GM19395 (cell line): ENCODE results near the gene SLC34A1.

Experiments
- ATAC-seq: cut with Tn5 transposase; IDR thresholded peaks from one replicate; pipeline ENCODE4 v1.9.1; 2021; ENCODE audit warnings: mild to moderate bottlenecking, moderate library complexity; ENCODE audit not compliant: unreplicated experiment

Gene SLC34A1

DNA sequence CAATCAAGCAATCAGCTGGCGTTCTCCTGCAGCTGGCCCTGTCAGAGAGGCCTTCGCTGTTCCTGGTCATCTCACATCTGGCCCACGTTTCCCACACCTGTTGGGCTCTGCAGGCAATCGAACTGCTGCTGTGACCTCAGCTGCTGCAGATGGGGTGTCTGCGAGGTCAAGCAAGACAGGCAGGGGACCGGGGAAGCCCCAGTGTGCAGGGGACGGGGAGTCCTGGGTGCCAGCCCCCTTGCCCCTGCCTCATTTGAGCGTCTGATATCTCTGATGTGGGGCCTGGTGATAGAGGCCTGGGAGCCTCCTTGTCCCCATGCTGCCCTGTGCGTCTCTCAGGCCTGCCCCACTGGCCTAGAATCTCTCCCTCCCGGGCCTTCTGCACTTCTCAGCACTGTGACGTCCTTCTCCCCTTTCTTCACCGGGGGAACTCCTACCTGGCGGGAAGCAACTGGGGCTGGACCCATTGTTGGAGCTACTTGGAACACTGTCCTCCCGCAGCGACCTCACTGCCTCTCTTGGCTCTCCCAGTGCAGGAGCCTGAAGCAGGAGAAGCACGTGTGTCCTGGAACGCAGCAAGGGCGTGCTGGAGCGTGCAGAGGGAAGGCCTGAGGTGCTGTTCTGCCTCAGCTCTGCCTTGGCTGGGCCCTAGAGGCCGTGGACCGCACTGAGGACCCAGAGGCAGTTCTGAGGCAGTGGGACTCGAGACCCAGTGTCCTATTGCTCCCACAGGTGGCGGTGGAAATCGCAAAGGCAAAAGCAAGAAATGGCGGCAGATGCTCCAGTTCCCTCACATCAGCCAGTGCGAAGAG, 46.1 kb downstream of the SLC34A1 start:
- ATAC-seq, result no peak

DNA sequence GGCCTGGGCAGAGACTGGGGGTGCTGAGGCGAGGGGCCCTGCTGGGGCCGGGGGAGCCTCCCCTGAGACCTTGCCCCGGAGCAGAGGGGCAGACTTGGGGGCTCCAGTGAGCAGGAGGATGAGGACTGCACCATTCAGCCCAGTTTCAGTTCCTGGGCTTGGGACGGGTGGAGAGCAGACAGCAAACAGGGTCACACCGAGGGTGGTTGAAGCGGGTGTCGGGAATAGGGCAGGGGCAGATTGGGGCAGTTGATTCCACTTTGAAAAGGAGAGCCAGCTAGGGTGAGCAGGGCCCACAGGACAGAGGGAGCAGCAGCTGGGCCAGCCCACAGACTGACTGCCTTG, 46.7 kb downstream of the SLC34A1 start:
- ATAC-seq, result no peak

DNA sequence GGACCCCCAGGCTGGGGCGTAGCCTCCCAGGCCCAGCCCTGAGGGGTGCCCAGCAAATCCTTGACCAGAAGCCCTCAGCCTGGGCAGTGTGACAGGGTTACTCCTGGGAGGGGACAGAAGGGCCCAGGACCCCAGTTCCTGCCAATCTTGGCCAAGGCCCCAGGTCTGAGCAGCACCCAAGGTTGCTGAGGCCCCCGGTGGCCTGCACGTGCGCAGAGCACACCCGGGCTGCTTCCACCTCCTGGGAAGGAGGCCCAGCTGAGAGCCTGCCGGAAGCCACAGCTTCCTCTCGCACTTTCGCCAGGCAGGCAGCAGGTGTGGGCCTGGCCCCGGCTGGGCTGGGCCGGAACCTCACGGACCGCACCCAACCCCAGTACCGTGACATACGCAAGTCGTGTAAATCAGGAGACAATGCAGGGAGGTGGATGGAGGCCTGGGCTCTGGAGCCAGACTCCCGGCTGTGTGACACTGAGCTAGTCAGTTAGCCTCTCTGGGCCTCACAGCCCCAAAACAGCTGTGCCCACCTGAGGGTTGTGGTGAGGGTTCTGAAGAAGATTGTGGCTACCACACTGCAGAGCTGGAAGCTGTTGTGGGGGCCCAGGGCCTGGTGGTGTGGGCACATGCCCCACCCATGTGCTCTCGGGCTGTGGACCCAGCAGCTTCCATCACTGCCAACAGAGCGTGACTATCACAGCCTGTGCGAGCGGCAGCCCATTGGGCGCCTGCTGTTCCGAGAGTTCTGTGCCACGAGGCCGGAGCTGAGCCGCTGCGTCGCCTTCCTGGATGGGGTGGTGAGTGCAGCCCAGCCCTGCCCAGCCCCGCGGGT, 47.3 kb downstream of the SLC34A1 start:
- peak; percentile 50 for ATAC-seq

DNA sequence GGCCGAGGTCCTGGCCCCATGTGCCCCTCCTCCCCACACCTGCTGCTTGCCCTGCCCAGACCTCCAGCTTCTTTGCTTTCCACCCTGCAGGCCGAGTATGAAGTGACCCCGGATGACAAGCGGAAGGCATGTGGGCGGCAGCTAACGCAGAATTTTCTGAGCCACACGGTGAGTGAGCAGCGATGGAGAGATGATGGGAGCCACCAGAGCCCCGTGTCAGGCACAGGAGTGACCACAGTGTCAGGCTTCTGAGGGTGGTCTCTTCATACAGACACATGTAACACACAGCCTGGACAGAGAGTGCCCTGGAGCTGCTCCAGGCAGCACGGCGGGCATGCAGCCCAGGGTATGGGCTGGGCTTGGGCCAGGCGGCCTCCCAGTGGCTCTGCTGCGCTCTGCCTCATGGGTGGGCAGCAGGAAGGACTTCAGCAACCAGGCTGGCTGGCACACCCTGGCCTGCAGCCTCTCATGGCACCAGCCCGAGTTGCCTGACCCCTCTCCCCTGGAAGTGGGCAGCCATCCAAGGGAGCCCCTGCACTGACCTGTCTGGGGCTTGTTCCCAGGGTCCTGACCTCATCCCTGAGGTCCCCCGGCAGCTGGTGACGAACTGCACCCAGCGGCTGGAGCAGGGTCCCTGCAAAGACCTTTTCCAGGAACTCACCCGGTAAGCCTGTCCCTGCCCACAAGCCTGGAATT, 48.1 kb downstream of the SLC34A1 start:
- ATAC-seq, result no peak

DNA sequence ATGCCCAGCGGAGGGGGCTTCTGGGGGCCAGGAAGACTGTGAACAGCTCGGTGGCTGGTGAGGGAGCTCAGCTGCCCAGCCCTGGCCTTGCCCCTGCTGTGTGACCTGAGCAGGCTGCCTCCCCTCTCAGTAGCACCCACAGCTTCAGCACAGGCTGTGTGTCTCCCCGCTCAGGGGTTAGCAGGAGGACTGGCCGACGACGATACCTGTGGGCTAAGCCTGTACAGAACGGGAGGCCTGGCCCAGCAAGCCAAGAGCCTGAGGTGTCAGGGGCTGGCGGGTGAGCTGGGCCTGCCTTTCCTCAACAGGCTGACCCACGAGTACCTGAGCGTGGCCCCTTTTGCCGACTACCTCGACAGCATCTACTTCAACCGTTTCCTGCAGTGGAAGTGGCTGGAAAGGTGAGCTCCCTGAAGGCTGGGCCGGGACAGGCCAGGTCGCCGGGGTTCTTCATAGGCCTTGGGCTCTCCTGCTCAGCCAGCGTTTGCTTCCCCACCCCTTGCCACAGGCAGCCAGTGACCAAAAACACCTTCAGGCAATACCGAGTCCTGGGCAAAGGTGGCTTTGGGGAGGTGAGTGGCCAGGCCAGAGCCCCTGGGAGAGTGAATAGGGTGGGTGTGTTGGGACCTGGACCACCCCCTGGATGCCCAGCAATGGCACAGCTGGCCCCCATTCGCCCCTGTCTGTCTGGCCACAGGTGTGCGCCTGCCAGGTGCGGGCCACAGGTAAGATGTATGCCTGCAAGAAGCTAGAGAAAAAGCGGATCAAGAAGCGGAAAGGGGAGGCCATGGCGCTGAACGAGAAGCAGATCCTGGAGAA, 48.8 kb downstream of the SLC34A1 start:
- no peak for ATAC-seq

DNA sequence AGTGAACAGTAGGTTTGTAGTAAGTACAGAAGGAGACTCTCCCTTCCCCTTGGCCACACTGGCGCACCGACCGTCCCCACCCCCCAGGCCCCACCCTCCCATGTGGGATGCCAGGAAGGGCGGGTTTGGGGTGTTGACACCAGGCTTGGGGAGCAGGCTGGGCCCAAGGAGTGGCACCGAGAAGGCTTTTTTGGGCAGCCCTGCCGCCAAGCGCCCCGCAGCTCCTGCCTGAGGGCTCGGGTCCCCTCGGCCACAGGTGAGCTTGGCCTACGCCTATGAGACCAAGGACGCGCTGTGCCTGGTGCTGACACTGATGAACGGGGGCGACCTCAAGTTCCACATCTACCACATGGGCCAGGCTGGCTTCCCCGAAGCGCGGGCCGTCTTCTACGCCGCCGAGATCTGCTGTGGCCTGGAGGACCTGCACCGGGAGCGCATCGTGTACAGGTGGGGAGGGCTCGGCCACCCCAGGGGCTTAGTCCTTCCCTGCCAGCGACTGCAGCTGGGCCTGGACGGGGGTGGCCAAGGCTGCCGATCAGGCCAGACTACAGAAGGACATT, 49.5 kb downstream of the SLC34A1 start:
- no peak for ATAC-seq

DNA sequence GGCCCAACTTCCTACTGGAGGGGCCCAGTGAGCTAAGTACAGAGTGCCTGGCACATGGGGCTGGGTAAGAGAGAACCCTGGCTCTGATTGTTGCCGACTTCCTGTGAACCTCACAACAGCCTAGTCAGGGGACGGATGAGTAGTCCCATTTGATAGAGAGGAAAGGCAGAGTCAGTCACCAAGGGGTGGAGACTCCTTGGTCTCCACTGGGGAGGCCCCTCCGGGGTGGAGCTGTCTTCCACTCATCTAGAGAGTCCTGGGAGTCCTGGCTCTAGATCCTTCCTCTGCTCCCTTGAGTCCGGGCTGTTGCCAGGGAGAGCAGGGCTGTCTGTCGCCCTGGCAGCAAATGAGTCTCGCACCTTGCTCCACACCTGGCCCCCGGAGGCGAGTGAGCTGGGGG, 50.2 kb downstream of the SLC34A1 start:
- no peak for ATAC-seq

DNA sequence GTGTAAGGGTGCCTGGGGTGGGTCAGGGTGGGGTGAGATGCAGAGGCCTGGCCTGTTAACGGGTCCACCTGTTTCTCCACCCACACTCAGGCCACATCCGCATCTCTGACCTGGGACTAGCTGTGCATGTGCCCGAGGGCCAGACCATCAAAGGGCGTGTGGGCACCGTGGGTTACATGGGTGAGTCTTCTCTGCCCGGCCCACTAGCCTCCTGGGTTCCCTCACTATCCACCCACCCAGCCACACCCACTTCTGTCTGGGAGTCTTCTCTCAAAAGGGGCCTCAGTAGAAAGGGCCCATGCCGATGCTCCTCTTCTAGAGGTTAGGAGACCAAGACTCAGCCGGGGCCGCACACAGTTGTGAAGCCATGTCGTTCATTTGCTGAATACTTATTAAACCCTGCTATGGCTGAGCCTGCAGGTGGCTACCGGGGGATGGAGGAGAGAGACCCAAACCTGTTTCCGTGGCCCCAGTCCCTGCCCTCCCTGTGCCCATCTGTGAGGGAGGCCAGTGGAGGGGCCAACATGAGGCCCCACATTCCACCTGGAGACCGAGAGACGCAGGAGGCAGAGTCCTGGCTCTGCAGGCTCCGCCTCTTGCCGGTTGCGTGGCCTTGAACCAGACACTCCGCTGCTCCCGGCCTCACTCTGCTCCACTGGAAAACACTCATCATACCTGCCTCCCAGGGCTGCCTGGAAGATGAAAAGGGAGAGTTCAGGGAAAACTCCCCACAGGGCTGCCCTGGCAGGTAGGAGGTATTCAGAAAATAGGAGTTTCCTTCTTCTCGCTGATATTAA, 50.9 kb downstream of the SLC34A1 start:
- ATAC-seq, result no peak

DNA sequence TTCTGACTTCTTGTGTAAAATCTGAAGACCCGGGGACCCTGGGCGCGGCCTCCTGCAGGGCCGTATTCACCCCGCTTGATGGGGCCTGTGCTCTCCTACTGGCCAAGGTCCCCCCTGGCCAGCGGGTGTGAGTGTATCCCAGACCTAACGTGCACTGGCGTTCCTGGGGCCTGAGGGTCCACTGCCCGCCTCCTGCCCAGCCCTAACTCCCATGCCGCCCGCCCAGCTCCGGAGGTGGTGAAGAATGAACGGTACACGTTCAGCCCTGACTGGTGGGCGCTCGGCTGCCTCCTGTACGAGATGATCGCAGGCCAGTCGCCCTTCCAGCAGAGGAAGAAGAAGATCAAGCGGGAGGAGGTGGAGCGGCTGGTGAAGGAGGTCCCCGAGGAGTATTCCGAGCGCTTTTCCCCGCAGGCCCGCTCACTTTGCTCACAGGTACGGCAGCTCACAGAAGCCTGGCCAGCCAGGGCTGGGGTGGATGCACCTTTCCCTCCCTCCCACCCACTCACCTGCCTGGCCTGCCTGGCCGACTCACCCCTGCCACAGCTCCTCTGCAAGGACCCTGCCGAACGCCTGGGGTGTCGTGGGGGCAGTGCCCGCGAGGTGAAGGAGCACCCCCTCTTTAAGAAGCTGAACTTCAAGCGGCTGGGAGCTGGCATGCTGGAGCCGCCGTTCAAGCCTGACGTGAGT, 51.8 kb downstream of the SLC34A1 start:
- ATAC-seq, result no peak

DNA sequence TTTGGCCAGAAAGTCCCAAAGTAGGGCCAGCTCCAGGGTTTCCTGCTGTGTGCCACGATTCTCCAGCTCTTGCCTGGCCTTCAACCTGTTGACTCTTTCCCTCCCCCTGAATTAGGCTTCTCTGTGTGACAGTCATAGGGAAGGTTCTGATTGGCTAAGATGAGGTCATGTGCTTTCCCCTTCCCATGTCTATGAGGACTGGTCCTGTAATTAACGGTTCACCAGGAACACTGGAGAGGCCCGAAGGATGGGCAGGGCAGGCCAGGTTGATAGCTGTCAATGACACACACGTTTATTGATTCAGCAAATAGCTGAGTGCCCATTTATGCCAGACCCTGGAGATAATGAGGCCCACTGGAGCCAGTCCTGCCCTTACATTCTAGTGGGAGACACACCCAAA, 53.4 kb downstream of the SLC34A1 start:
- ATAC-seq, result no peak

DNA sequence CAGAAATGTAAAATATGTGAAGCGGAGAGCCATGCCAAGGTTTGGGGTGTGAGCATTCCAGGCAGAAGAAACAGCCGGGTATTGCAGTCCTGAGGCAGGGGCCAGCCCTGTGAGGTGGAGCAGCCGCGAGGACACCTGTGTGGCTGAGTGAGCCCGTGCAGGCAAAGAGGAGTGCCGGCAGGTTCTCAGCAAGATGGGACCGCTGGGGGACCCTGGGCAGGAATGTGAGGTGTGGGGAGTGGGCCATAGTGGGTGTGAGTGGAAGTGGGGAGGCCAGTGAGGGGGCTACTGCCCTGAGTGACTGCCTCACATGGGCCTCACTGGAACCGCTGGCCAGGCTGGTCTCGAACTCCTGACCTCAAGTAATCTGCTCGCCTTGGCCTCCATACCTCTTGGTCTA, 54.2 kb downstream of the SLC34A1 start:
- no peak for ATAC-seq

DNA sequence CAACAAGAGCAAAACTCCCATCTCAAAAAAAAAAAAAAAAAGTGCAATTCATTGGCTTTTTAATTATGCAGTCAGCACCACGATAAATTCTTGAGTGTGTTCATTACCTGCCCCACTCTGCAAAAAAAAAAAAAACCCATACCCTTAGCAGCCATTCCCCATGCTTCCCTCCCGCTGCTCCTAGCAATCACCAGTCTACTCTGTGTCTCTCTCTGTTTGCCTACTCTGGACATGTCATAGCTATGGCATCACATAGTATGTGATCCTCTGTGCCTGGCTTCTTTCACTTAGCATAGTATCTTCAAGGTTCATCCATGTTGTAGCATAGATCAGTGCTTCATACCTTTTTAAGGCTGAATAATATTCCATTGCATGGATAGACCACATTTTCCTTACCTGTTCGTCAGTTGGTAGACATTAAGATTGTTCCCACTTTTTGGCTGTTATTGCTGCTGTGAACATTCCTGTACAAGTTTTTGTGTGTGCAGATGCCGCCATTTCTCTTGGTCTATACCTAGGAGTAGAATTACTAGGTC, 55.4 kb downstream of the SLC34A1 start:
- ATAC-seq, result no peak

DNA sequence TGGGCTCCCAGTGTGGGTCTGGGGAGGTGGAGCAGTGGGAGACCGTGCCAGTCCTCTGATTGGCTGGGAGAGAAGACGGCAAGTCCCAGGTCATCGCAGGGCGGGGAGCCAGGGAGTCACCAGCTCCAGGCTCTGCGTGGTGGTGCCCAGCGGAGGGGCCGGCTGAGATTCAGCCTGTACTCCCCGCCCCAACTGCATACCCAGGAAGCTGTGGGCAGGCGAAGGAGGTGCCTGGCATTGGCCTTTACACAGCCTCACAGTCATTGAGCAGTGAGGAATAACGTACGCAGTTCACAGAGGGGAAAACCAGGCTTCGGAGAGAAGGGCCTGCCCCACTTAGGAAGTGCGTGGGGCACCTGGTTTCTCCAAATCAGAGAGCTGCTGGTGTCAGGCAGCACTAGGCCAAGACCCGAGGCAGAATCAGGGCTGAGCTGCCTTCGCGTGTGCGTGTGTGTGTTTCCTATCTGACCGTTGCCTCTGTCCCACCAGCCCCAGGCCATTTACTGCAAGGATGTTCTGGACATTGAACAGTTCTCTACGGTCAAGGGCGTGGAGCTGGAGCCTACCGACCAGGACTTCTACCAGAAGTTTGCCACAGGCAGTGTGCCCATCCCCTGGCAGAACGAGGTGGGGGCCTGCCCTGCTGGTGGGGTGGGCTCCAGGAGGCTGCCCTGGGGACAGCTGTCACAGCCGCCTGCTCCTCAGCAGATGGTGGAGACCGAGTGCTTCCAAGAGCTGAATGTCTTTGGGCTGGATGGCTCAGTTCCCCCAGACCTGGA, 56.2 kb downstream of the SLC34A1 start:
- no peak for ATAC-seq

DNA sequence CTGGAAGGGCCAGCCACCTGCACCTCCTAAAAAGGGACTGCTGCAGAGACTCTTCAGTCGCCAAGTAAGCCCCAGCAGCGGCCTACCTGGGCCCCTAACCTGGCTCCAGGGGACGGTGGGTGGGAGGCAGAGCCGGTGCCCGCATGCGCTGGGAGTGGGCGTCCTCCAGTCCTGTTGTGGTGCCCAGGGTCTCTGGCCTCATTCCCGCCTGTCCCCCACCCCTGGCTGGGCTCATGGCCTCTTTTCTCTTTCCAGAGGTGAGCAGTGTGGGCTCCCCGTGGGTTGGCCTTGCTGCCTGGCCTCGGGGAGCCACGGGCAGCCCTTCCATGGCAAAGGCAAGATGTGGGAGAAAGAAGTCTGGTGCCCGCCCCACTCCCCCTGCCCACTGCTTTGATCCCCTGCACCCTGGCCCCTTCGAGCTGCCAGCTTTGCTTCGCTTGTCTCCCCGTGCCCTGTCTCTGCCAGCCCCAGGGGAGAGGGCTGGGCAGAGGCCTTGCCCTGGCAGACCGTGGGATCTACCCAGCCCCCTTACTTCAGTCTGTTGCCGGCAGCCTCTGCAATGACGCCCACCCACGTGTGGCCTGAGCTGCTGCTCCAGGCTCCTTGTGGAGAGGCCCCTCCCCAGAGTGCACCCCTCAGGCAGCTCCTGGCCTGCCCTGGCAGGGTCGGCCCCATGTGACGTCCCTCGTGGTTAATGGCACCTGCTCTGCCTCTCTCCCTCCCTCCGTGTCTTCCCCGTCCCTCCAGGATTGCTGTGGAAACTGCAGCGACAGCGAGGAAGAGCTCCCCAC, 57.0 kb downstream of the SLC34A1 start:
- ATAC-seq, result no peak

DNA sequence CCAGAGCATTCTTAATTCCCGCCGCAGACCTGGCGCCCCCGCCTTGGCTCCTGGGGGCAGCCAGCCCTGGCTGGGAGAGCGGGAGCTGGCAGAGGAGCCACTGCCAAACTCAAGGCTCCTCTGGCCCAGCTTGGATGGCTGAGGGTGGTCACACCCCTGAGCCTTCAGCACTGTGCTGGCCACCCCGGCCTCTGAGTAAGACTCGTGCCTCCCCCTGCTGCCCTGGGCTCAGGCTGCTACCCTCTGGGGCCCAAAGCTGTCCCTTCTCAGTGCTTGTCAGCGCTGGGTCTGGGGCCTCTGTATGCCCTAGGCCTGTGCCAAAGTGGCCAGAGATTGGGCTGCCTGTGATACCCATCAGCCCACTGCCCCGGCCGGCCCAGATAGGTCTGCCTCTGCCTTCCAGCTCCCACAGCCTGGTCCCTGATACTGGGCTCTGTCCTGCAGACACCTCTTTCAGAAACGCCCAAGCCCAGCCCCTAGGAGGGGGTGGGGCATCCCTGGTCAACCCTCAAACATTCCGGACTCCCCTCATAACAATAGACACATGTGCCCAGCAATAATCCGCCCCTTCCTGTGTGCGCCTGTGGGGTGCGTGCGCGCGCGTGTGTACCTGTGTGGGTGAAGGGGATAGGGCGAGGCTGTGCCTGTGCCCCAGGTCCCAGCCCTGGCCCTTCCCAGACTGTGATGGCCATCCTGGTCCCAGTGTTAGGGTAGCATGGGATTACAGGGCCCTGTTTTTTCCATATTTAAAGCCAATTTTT, 58.0 kb downstream of the SLC34A1 start:
- ATAC-seq, result no peak

DNA sequence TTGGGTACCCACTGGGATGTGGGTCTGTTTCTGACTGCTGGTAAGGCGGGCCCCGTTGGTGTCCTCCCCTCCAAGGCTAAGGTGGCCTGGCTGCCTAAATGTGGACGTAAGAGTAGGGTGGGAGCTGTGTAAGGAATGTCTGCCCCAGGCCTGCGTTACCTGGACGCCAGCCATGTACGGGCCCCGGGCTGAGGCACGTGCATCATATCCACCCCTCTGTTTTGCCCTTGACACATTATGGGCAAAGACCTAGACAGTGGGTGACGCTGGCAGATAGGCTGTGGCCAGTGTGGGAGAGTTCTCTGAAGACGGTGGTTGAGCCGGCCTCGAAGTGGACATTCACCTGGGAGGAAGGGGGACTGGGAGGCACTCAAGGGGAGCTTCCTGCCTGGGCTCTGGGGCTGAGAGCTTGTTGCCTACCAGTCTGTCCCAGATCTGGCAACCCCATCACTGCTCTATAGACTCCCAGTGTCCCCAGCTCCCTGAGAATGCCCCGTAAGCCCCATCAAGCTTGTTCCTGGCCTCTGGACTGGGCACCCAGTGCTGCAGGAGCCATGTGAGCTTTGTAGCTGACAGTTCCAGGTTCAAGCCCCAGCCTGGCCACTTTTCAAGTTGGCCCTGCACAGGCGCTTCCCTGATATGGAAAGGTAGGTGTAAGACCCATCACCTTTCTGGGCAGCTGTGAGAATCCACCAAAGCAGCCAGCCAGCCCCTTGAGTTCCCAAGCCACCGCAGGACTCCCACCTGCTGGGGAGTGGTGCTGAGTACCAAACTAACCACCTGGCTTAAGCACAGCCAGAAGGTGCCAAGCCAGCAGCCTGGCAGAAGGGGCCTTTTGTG, 59.1 kb downstream of the SLC34A1 start:
- no peak for ATAC-seq
